Kidney (tissue), 14 donors: ENCODE measurements around the gene OR2T11. TPM values are rescaled to one million over a fixed set of nuclear protein-coding genes. Genes with fewer than 3 reads are reported as not detected.
A peak's percentile ranks its signal among the peaks of the same experiment; 100 is the strongest.

Experiments used
- DNase-seq, 5 donors: peaks; one replicate each; pipeline ENCODE4 v3.0.0-alpha.2; 2013 to 2020
- FAIRE-seq: peaks from 2 replicates; lab custom pipeline; 2012; peaks lifted over from hg19 to GRCh38; lab: Jason Lieb, UNC
- H3K27ac ChIP-seq, 2 donors: one replicate each; pipeline ENCODE4 v1.7.0; 2013; ENCODE audit warnings: low read depth in 2 of 2, low read length in 2 of 2, inconsistent platforms in 1 of 2
- H3K27me3 ChIP-seq: one replicate; pipeline ENCODE4 v1.7.1; 2013; ENCODE audit warnings: low read length, inconsistent platforms; ENCODE audit not compliant: control insufficient read depth, insufficient read depth
- H3K36me3 ChIP-seq, 3 donors: one replicate each; pipeline versions ENCODE4 v1.7.0 to v1.7.1; 2013; ENCODE audit warnings: low read length in 3 of 3, control low read depth in 1 of 3, inconsistent platforms in 1 of 3; ENCODE audit not compliant: insufficient read depth in 3 of 3, control insufficient read depth in 2 of 3
- H3K4me1 ChIP-seq, 3 donors: one replicate each; pipeline versions ENCODE4 v1.7.0 to v1.7.1; 2013; ENCODE audit warnings: low read length in 3 of 3, inconsistent platforms in 1 of 3, low read depth in 1 of 3; ENCODE audit not compliant: control insufficient read depth in 2 of 3, insufficient read depth in 2 of 3
- H3K4me3 ChIP-seq, 3 donors: one replicate each; pipeline versions ENCODE4 v1.7.0 to v1.8.1; 2013; ENCODE audit warnings: low read length in 3 of 3, control low read depth in 1 of 3, inconsistent platforms in 1 of 3
- H3K9ac ChIP-seq, 3 donors: one replicate each; pipeline versions ENCODE4 v1.7.0 to v1.7.1; 2013; ENCODE audit warnings: low read length in 3 of 3, control low read depth in 1 of 3, inconsistent platforms in 1 of 3
- H3K9me3 ChIP-seq, 3 donors: one replicate each; pipeline versions ENCODE4 v1.7.0 to v1.7.1; 2013; ENCODE audit warnings: low read length in 3 of 3, control low read depth in 1 of 3, inconsistent platforms in 1 of 3; ENCODE audit not compliant: control insufficient read depth in 2 of 3, insufficient read depth in 1 of 3
- intact Hi-C: fragments of 100-400 bp; cut with DNase I; formaldehyde crosslinking; loops from one replicate; pipeline ENCODE4 v1.11.1; 2022
- polyA plus RNA-seq: library from polyadenylated mRNA; stranded (reverse); fragments of 350-450 nt; fragmentation: Illumina TruSeq; extraction: RNeasy Lipid Tissue Mini Kit (QIAGEN cat#74804); gene quantifications from one replicate; pipeline ENCODE4 v1.2.3, GENCODE V29; 2014; ENCODE audit warnings: low read depth, low replicate concordance; ENCODE audit not compliant: insufficient read depth
- total RNA-seq: library from RNA; stranded (reverse); fragmentation: NEBNext Ultra II Directional; extraction: Animal tissue kit (Norgen Biotek cat#: 25700); gene quantifications from one replicate; pipeline ENCODE4 v1.2.1, GENCODE V29; 2021
- TF ChIP-seq, protein P1 (sequence below): IDR thresholded peaks from 3 replicates; pipeline ENCODE4 v1.5.1; 2012; ENCODE audit warnings: mild to moderate bottlenecking, moderate library complexity, borderline replicate concordance; ENCODE audit not compliant: insufficient read depth; ENCODE audit errors: extremely low read depth
- donor health status: control.
- donor health status: control.
- donor health status: control.
- donor health status: control.
- donor health status: control.
- donor health status: DM: yes; HTN: yes; CAD: no.
- donor health status: Normal renal cell carcinoma (clear cell type).

The OR2T11 gene
- total and polyA plus RNA-seq, 2 donors from 2014 or later: 0.57 TPM; not detected in 1

- Histone ChIP-seq H3K27ac (no peak overlapping the region), H3K9me3 (no peaks in the 10 kb centered on the region), H3K9ac (no peak overlapping the region), H3K4me1 (no peaks in the 10 kb centered on the region), H3K4me3 (no peak overlapping the region), H3K27me3 (no peaks in the 10 kb centered on the region), H3K36me3 (no peaks in the 10 kb centered on the region)
- intact Hi-C loops: no loop called here
- FAIRE-seq (no peak), DNase-seq (no peak)
- TF ChIP-seq, protein P1, sequence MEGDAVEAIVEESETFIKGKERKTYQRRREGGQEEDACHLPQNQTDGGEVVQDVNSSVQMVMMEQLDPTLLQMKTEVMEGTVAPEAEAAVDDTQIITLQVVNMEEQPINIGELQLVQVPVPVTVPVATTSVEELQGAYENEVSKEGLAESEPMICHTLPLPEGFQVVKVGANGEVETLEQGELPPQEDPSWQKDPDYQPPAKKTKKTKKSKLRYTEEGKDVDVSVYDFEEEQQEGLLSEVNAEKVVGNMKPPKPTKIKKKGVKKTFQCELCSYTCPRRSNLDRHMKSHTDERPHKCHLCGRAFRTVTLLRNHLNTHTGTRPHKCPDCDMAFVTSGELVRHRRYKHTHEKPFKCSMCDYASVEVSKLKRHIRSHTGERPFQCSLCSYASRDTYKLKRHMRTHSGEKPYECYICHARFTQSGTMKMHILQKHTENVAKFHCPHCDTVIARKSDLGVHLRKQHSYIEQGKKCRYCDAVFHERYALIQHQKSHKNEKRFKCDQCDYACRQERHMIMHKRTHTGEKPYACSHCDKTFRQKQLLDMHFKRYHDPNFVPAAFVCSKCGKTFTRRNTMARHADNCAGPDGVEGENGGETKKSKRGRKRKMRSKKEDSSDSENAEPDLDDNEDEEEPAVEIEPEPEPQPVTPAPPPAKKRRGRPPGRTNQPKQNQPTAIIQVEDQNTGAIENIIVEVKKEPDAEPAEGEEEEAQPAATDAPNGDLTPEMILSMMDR: no peak
Measured at GRCh38 chr1:248625971-248626370, 8.9 kb downstream of the OR2T11 start.

GRCh38 chr1:248625166-248625565 lies 9.7 kb downstream of the OR2T11 start:
- Histone ChIP-seq H3K4me1 (no peaks in the 10 kb centered on the region), H3K9me3 (no peaks in the 10 kb centered on the region), H3K4me3 (no peak overlapping the region), H3K27ac (no peak overlapping the region), H3K27me3 (no peaks in the 10 kb centered on the region), H3K9ac (no peak overlapping the region), H3K36me3 (no peaks in the 10 kb centered on the region)
- FAIRE-seq: no peak
- TF ChIP-seq, protein P1: no peak
- intact Hi-C loops: no loop called here
- DNase-seq: no peak

GRCh38 chr1:248622570-248623001 lies 12.3 kb downstream of the OR2T11 start:
- Histone ChIP-seq H3K27ac (no peak overlapping the region), H3K4me1 (no peaks in the 10 kb centered on the region), H3K4me3 (no peak overlapping the region), H3K27me3 (no peaks in the 10 kb centered on the region), H3K9me3 (no peaks in the 10 kb centered on the region), H3K36me3 (no peaks in the 10 kb centered on the region), H3K9ac (no peak overlapping the region)
- DNase-seq: peak in 2 of 5 donors; percentile 17 to 56
- no peak for FAIRE-seq
- TF ChIP-seq, protein P1: peak; percentile 32
- intact Hi-C loops: no loop called here

- Histone ChIP-seq H3K27me3 (no peaks in the 10 kb centered on the region), H3K4me3 (no peak overlapping the region), H3K36me3 (no peaks in the 10 kb centered on the region), H3K9ac (no peak overlapping the region), H3K27ac (no peak overlapping the region), H3K4me1 (no peaks in the 10 kb centered on the region), H3K9me3 (no peaks in the 10 kb centered on the region)
- no peak for FAIRE-seq
- intact Hi-C loops: no loop called here
- TF ChIP-seq, protein P1: no peak
- no peak for DNase-seq
Measured at GRCh38 chr1:248621770-248622169, 13.1 kb downstream of the OR2T11 start.
